K562 (cell line): ENCODE results near the gene PRDM10. TPM values are rescaled to one million over a fixed set of nuclear protein-coding genes. Genes with fewer than 3 reads are reported as not detected.

Source experiments
- BMI1 ChIP-seq: fragments of 150-350 bp; IDR thresholded peaks from 2 replicates; pipeline ENCODE4 v1.6.1; 2014; ENCODE audit warnings: low read length
- CSDE1 ChIP-seq, 2 experiments: fragments of 450-650 bp; IDR thresholded peaks; 2 replicates each; pipeline ENCODE4 v1.6.1; 2016; ENCODE audit warnings: mild to moderate bottlenecking in 1 of 2
- KAT2B ChIP-seq: IDR thresholded peaks from one replicate; pipeline ENCODE4 v1.6.1; 2012; ENCODE audit warnings: low read depth, mild to moderate bottlenecking, control low read depth, inconsistent platforms, low read length, moderate library complexity
- RFX5 ChIP-seq: IDR thresholded peaks from 2 replicates; pipeline ENCODE4 v1.6.1; 2011; ENCODE audit warnings: low read depth, mild to moderate bottlenecking, improper control_type of control experiment, low read length
- STAT5B ChIP-seq: fragments of 250-450 bp; sonication (Bioruptor Pico); IDR thresholded peaks from 2 replicates; pipeline ENCODE4 v1.8.0; 2021; ENCODE audit warnings: mild to moderate bottlenecking, inconsistent platforms
- ZNF445 ChIP-seq: fragments of 250-450 bp; sonication (Bioruptor Pico); IDR thresholded peaks from 2 replicates; pipeline ENCODE4 v1.4.0; 2020; ENCODE audit warnings: low read depth, mild to moderate bottlenecking, moderate library complexity
- polyA plus RNA-seq, 8 experiments: library from polyadenylated mRNA; depleted of rRNA in 4 of 8; stranded (reverse) in 5 of 8; unstranded in 3 of 8; fragments of >200 nt; fragmentation: Nextera tagmentation in 2 of 8; fragmentation: Illumina TruSeq in 1 of 8; extraction: Ambion mirVana in 2 of 8; extraction: Trizol in 1 of 8; gene quantifications; 2 replicates each; pipeline versions ENCODE4 v1.2.1 to v1.2.3, GENCODE V29; 2011 to 2014; ENCODE audit warnings: inconsistent platforms in 1 of 8, missing spikeins in 1 of 8
- total RNA-seq, 7 experiments: library from RNA; depleted of rRNA in 6 of 7; stranded (reverse); fragments of >200 nt in 6 of 7; fragmentation: Illumina TruSeq in 2 of 7; extraction: Trizol in 2 of 7; gene quantifications; 2 replicates each; pipeline versions ENCODE4 v1.2.1 to v1.2.3, GENCODE V29; 2011 to 2021; ENCODE audit warnings: low replicate concordance in 1 of 7
- TF ChIP-seq, protein P1 (sequence below): fragments of 150-350 bp; IDR thresholded peaks from 2 replicates; pipeline ENCODE4 v1.6.1; 2014; ENCODE audit warnings: low read depth, mild to moderate bottlenecking, low read length, borderline replicate concordance
- TF ChIP-seq, protein P2 (sequence below): sonication (generic); formaldehyde crosslinking; IDR thresholded peaks from 2 replicates; pipeline ENCODE4 v1.8.1; 2023; ENCODE audit warnings: mild to moderate bottlenecking, missing genetic modification reagents
- TF ChIP-seq, protein P3 (sequence below), 2 experiments: fragments of 450-650 bp in 1 of 2; sonication (generic) in 1 of 2; formaldehyde crosslinking in 1 of 2; IDR thresholded peaks; 2 replicates each; pipeline versions ENCODE4 v1.7.1 to v1.9.0; 2016 to 2022; ENCODE audit warnings: inconsistent platforms in 1 of 2, mild to moderate bottlenecking in 1 of 2, missing genetic modification reagents in 1 of 2

Gene PRDM10
- total and polyA plus RNA-seq, 9 of the 15 experiments (the other 6 are each of a cell fraction or from before 2014, with no cell fraction given), result 0.89 to 9.3 (median 4.5) TPM

DNA sequence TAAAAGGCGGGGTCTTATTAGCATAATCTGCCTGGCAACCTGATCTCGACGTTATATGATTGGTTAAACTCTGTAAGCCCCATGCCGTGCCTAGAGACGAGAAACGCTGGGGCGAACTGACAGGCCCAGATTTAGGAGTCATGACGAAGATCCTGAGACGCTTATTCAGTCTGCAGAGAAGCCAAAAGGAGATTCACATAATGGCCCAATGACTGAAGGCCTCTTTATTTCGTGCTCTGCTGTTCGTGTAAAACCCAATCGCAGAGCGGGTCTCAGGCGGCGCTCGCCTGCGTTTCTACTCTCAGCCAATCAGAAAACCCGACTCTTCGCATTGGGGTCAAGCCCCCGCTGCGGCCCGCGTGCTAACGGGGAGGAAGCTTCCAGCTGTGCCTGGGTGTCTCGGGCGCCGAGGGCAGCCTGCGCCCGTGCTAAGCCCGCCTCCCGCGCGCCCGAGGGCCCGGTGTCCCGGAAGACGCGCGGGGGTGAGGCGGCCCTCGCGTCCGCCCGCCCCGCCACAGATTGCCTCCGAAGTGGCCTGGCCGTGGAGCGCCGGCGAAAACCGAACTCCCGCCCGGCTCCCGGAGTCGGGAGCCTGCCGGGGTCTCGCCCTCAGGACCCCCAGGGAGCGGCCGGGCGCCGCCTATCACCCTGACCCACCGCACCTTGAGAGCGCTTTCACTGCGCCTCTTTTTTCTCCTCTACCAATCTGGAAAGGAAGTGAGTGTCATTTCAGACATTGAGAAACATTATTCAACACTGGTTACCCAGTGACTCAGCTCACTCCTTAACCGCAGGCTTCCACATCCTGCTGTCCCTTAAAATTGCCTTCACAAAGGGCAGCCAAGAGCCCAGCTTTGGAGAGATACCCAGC is 446 bp upstream of the PRDM10 start (continued):
- TF ChIP-seq, protein P1, sequence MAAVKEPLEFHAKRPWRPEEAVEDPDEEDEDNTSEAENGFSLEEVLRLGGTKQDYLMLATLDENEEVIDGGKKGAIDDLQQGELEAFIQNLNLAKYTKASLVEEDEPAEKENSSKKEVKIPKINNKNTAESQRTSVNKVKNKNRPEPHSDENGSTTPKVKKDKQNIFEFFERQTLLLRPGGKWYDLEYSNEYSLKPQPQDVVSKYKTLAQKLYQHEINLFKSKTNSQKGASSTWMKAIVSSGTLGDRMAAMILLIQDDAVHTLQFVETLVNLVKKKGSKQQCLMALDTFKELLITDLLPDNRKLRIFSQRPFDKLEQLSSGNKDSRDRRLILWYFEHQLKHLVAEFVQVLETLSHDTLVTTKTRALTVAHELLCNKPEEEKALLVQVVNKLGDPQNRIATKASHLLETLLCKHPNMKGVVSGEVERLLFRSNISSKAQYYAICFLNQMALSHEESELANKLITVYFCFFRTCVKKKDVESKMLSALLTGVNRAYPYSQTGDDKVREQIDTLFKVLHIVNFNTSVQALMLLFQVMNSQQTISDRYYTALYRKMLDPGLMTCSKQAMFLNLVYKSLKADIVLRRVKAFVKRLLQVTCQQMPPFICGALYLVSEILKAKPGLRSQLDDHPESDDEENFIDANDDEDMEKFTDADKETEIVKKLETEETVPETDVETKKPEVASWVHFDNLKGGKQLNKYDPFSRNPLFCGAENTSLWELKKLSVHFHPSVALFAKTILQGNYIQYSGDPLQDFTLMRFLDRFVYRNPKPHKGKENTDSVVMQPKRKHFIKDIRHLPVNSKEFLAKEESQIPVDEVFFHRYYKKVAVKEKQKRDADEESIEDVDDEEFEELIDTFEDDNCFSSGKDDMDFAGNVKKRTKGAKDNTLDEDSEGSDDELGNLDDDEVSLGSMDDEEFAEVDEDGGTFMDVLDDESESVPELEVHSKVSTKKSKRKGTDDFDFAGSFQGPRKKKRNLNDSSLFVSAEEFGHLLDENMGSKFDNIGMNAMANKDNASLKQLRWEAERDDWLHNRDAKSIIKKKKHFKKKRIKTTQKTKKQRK, result no peak
- TF ChIP-seq, protein P2, sequence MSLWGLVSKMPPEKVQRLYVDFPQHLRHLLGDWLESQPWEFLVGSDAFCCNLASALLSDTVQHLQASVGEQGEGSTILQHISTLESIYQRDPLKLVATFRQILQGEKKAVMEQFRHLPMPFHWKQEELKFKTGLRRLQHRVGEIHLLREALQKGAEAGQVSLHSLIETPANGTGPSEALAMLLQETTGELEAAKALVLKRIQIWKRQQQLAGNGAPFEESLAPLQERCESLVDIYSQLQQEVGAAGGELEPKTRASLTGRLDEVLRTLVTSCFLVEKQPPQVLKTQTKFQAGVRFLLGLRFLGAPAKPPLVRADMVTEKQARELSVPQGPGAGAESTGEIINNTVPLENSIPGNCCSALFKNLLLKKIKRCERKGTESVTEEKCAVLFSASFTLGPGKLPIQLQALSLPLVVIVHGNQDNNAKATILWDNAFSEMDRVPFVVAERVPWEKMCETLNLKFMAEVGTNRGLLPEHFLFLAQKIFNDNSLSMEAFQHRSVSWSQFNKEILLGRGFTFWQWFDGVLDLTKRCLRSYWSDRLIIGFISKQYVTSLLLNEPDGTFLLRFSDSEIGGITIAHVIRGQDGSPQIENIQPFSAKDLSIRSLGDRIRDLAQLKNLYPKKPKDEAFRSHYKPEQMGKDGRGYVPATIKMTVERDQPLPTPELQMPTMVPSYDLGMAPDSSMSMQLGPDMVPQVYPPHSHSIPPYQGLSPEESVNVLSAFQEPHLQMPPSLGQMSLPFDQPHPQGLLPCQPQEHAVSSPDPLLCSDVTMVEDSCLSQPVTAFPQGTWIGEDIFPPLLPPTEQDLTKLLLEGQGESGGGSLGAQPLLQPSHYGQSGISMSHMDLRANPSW (CRISPR knock-in tag), result no peak
- TF ChIP-seq ZNF445 (no peak), CSDE1 (IDR thresholded peaks at IDR 0.05) (no peak), STAT5B (no peak), BMI1 (no peak), KAT2B (no peak), RFX5 (peak; percentile 98)
- TF ChIP-seq, protein P3, sequence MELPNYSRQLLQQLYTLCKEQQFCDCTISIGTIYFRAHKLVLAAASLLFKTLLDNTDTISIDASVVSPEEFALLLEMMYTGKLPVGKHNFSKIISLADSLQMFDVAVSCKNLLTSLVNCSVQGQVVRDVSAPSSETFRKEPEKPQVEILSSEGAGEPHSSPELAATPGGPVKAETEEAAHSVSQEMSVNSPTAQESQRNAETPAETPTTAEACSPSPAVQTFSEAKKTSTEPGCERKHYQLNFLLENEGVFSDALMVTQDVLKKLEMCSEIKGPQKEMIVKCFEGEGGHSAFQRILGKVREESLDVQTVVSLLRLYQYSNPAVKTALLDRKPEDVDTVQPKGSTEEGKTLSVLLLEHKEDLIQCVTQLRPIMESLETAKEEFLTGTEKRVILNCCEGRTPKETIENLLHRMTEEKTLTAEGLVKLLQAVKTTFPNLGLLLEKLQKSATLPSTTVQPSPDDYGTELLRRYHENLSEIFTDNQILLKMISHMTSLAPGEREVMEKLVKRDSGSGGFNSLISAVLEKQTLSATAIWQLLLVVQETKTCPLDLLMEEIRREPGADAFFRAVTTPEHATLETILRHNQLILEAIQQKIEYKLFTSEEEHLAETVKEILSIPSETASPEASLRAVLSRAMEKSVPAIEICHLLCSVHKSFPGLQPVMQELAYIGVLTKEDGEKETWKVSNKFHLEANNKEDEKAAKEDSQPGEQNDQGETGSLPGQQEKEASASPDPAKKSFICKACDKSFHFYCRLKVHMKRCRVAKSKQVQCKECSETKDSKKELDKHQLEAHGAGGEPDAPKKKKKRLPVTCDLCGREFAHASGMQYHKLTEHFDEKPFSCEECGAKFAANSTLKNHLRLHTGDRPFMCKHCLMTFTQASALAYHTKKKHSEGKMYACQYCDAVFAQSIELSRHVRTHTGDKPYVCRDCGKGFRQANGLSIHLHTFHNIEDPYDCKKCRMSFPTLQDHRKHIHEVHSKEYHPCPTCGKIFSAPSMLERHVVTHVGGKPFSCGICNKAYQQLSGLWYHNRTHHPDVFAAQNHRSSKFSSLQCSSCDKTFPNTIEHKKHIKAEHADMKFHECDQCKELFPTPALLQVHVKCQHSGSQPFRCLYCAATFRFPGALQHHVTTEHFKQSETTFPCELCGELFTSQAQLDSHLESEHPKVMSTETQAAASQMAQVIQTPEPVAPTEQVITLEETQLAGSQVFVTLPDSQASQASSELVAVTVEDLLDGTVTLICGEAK (IDR thresholded peaks at IDR 0.05), result 0 out of 2 replicates have a peak, but pooled peaks have one; percentile 8
- TF ChIP-seq, protein P3 (CRISPR knock-in tag; IDR thresholded peaks at IDR 0.05), result no peak
